GM21723 (cell line): Measurements from ENCODE around the gene TRAPPC6A.
A peak's percentile ranks its signal among the peaks of the same experiment; 100 is the strongest.

Experiments used
- ATAC-seq: cut with Tn5 transposase; IDR thresholded peaks from one replicate; pipeline ENCODE4 v1.9.1; 2021; ENCODE audit warnings: mild to moderate bottlenecking, moderate library complexity; ENCODE audit not compliant: unreplicated experiment

Gene TRAPPC6A, protein sequence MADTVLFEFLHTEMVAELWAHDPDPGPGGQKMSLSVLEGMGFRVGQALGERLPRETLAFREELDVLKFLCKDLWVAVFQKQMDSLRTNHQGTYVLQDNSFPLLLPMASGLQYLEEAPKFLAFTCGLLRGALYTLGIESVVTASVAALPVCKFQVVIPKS

DNA sequence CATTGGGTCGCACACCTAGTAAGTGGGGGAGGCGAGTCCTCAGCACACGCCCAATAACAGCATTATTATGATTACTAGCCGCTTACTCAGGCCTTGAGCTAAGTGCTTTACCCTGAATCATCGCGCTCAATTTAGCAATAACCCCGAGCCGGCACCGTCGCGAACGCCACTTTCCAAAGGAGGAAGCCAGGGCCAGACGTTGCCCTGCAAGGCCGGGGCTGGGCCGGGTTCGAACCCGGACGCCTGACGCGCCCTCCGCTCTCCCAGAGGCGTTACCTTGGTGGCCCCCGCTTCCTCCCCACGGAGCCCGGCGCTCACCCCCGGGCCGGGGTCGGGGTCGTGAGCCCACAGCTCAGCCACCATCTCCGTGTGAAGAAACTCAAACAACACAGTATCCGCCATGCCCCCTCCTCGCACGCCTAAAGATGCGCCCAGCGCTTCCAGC, at the start of gene TRAPPC6A:
TSS of gene TRAPPC6A (minus strand) at position 421 of the 445 bp plus-strand sequence. CDS start at position 402, 19 bp downstream.
- peak; percentile 11 for ATAC-seq

DNA sequence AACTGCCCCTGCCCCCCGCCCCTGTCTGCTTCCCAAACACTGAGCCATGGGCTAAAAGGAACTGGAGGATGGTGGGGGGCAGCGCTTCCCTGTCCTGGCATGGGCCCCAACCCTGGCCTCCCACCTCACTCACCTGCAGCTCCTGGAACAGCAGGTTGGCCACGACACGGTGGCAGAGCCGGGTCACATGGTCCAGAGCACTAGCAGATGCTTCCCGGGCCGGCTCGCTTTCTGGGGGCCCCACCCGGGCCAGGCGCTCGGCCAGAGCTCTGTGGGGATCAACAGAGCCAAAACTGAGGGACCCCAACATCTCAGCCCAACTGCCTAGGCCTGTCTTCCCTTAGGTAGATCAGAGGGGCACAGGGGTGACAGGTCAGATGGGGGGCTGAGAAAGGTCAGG, 46.6 kb upstream of the TRAPPC6A start:
- no peak for ATAC-seq

DNA sequence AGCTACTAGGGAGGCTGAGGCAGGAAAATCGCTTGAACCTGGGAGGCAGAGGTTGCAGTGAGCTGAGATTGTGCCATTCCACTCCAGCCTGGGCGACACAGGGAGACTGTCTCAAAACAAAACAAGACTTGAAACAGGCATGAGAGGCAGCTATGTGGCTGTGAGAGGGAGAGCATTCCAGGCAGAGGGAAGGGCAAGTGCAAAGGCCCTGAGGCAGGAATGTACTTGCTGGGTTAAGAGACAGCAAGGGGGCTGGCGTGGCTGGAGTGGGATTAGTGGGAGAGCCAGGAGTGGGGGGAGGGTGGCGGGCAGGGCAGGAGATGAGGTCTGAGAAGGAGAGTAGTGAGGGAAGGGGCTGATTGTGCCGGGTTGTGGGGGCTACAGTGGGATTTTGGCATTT, 45.8 kb upstream of the TRAPPC6A start:
- ATAC-seq = no peak

DNA sequence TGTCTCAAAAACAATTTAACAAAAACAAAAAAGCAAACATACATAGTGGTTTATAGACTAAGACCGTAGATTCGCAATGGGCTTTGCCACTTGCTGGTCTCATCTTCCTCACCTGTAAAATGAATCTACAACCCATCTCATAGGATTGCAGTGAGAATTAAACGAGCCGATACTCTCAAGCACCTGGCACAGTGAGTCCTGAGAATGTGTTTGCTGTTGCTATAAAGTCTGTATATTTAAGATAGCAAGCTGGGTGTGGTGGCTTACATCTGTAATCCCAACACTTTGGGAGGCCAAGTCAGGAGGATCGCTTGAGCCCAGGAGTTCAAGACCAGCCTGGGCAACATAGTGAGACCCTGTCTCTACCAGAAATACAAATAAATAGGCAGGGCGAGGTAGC, 44.7 kb upstream of the TRAPPC6A start:
- no peak for ATAC-seq

DNA sequence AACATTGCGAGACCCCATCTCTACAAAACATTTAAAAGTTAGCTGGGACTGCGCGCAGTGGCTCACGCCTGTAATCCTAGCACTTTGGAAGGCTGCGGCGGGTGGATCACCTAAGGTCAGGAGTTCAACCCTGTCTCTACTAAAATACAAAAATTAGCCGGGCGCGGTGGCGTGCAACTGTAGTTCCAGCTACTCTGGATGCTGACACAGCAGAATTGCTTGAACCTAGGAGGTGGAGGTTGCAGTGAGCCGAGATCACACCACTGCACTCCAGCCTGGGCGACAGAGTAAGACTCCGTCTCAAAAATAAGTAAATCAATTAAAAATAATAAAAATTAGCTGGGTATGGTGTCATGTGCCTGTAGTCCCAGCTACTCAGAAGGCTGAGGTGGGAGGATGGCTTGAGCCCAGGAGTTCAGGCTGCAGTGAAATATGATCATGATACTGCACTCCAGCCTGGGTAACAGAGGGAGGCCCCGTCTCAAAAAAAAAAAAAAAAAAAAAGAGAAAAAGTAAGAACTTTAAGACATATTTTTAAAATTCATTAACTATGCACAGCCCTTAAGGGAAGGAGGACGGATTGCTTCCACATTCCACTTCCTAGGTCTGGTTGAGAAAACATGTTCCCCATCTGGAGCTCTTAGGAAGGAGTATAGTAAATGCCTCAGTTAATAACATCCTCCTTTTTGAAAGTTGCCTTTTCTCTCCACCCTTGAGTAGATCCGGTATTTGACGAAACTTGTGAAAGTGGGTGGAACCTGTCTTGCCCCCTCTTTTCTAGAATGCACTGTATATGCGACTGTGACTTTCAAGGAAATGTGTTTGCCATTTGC, 41.1 kb upstream of the TRAPPC6A start:
- ATAC-seq = no peak

DNA sequence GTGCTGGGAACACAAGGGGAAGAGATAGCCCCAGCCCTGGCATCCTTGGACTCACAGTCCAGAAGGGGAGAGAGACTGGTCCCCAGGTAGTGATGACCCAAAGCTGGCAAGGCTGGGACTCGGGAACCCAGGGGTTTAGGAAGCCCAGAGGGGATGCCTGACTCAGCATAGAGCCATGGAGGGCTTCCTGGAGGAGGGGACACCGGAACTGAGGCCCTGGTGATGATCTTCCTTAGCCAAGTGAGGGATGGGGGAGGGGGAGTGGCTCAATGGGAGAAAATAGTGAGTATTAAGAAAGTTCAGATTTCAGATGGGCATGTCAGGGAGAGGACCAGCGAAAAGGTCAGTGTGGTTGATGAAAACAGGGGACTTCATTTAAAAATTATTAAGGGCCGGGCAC, 40.4 kb upstream of the TRAPPC6A start:
- no peak for ATAC-seq

DNA sequence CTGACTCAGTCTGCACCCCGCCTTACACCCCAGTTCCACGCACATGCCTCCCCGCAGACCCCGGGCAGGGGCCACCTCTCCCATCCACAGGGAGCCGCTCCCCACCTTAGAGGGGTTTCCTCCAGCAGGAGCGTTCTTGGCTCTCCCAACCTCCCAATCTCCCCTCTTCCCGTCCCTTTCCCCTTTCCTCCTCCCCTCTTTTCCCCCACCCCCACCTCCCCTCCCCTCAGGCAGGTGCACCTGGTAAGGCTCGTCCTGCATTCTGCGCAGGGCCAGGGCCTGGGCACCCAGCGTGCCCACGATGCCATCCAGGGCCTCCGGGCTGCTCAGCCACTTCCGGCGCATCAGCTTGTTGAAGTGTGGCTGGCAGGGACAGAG, 39.9 kb upstream of the TRAPPC6A start:
- no peak for ATAC-seq

DNA sequence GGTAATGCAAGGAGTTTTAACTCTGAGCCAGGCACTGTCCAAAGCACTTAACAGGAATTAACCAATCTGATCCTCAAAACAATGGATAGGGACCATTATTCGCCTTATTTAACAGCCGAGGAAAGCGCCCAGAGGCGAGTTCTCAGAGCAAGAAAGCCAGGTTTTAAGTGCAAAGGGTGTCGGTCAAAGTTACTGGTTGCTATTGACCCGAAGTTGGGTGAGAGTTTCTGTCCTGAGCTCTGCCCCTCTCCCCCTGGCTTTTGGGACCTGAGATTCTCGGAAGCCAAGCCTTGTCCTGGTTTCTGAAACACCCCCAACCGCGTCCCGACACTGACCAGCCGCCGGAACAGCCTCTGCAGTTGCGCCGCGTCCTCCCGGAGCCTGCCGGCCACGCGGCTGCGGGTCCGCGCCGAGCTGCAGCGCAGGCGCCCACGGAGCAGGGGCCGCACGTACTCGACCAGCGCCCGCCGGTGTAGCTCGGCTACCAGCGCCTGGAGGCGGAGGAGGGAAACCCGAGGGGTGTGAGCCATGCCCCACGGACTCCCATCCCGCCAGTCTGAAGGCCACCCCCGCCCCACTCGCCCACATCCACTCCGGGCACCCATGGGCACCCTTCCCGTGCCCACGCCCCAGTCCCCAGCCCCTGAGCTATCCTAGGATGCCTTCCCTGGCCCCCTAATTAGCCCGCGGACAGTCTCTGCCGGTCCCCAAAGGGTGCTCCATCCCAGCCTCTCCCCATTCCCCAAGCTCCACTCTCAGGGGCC, 39.3 kb upstream of the TRAPPC6A start:
- ATAC-seq = no peak

DNA sequence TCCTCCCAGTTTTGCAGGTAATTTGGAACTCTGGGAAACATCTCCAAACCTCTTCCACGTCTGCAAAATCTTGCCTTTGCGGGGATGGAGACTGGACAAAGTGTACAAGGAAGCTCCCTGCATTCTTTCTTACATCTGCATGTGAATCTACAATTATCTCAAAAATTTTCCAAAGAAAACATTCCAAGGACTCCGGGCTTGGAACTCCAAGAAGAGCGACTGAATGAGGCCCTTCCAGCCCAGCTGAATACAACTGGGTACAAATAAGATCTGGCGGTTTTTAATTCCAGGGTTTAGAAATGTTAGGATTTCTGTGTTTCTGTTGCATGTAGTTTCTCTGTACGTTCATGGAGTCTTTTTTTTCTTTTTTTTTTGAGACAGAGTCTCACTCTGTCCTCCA, 38.6 kb upstream of the TRAPPC6A start:
- ATAC-seq = no peak

DNA sequence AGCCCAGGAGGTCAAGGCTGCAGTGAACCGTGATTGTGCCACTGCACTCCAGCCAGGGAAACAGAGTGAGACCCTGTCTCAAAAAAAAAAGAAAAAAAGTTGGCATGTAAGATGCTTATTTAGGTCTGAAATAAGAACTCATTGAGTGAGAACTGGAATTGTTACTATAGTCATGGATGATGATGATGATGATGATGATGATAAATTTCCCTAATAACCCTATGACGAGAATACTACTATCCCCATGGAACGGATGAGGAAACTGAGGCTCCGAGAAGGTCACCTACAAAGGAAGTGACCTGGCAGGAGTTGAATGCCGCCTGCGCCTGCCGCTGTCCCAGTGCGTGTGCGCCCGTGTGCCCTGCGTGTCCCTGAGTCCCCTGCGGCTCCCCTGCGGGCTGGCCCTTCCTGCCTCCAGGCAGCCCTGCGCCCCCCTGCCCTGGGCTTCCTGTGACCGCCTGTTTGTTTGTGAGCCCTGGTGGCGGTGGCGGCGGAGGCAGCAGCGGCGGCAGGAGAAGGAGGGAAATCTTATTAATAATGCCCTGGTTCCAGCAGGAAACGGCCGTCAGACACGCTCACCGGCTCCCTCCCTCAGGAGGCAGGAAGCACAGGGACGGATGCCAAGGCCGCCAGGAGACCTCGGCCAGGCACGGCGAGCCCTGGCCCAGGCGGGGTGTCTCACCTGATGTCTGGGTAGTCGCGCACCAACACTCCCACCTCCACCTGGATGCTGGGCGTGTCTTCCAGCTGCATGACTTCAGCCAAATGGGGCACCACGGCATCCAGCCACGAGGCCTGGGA, 37.6 kb upstream of the TRAPPC6A start:
- no peak for ATAC-seq

DNA sequence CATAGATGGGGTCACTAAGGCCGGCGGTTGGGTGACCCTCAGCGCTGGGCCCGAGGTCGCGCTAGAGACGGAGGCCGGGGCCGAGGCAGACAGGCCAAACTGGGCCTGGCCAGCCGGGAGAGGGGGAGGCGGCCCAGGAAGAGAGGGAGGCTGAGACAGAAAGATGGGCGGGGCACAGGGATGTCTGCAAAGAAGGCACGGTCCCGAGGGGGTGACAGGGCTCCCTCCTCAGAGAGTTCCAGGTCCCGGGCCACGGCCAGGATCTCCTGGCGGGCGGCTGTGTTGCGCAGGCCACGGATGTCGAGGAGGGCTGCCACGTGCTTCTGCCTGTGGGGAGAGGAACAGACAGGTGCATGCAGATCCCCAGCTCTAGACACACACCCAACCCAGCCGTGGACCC, 35.0 kb upstream of the TRAPPC6A start:
- no peak for ATAC-seq

DNA sequence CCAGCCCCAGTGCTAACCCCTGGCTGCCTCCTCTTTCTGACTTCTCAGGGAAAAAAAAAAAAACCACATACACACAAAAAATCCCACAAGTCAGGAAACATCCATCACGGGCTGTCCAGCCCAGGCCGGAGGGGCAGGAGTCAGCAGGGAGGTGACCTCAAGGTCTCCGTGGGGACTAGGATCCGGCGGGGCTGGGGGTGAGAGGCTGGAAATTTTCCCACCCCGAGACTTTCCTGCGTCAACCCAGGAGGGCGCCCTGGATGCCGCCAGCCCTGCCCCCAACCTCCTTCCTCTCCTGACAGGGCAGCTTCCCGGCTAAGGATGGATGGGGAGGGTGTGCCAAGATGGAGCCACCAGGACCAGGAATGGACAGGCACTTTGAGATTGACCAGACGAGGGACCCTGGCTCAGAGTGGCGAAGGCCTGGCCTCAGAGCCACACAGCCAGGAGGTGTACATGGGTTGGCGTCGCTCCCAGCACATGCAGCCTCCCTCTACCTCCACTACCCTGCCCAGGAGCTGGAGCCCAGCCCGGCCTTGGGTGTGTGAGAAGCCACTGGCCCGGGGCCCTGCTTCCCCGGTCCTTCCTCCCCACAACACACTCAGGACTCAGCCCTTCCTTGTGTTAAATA, 33.8 kb upstream of the TRAPPC6A start:
- no peak for ATAC-seq

DNA sequence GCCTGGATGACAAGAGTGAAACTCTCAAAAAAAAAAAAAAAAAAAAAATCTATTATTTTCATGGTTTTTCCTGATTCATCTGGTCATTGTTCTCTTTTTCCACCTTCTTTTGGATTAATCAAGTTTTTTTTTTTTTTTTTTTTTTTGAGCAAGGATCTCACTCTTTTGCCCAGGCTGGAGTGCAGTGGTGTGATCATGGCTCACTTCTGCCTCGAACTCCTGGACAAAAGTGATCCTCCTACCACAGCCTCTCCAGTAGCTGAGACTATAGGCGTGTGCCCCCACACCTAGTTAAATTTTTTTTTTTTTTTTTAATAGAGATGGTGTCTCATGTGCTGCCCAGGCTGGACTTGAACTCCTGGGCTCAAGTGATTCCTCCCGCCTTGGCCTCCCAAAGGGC, 28.3 kb upstream of the TRAPPC6A start:
- no peak for ATAC-seq

DNA sequence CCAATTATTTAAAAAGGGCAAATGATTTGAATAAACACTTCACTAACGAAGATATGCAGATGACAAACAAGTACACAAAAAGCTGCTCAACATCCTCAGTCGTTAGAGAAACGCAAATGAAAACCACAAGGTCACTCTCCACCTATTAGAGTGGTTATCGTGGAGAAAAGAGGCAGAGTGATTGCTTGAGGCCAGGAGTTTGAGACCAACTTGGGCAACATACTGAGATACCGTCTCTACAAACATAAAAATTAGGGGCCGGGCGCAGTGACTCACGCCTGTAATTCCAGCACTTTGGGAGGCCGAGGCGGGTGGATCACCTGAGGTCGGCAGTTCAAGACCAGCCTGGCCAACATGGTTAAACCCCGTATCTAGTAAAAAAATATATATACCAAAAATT, 27.8 kb upstream of the TRAPPC6A start:
- ATAC-seq = no peak

DNA sequence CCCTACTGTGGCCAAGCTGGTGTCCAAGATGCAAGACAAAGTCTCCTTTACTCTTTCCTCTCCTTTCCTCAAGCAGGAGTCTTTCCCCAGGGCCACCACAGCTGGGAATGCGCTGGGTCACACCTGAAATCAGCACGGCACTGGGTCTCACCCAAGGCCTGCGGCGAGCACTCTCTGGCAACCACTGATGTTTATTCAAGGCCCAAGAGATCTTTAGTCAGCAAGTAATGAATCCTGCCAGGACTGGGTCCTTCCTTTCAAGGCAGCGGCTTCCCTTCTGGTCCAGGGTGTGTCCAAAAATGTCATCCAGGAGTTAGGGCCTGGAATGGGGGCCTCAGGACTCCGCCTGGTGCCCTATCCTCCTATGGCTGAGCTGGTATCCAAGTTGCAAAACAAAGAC, 24.6 kb upstream of the TRAPPC6A start:
- ATAC-seq = no peak

DNA sequence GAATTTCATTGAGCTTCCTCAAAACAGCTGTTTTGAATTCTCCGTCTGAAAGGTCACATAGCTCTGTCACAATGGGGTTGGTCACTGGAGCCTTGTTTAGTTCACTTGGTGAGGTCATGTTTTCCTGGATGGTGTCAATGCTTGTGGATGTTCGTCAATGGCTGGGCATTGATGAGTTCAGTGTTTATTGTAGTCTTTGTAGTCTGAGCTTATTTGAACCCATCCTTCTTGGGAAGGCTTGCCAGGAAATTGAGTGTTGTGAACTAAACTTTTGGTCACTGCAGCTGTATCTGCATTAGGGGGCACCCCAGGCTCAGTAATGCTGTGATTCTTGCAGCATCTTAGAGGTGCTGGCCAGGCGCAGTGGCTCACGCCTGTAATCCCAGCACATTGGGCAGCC, 22.5 kb upstream of the TRAPPC6A start:
- no peak for ATAC-seq

DNA sequence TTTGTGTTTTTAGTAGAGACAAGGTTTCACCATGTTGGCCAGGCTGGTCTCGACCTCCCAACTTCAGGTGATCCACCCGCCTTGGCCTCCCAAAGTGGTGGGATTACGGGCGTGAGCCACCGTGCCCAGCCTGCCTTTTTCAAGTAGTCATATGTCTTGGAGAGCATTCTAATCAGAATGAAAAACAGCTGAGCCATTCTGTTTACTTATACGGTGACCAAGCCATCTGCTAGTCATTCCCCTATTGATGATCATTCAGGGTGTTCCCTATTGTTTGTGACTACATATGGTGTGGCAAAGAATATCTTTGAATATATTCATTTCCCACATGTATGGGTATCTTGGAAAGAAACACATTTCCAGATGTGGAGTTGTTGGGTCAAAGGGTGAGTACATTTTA, 17.7 kb upstream of the TRAPPC6A start:
- no peak for ATAC-seq

DNA sequence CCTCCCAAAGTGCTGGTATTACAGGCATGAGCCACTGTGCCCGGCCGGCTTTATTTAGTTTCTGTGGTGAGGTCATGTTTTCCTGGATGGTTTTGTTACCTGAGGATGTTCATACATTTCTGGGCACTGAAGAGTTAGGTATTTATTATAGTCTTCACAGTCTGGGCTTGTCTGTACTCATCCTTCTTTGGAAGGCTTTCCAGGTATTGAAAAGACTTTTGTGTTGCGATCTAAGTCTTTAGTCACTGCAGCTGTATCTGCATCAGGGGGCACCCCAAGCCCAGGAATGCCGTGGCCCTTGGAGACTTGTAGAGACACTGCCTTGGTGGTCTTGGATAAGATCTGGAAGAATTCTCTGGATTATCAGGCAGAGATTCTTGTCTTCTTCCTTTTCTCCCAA, 13.3 kb upstream of the TRAPPC6A start:
- ATAC-seq = no peak

DNA sequence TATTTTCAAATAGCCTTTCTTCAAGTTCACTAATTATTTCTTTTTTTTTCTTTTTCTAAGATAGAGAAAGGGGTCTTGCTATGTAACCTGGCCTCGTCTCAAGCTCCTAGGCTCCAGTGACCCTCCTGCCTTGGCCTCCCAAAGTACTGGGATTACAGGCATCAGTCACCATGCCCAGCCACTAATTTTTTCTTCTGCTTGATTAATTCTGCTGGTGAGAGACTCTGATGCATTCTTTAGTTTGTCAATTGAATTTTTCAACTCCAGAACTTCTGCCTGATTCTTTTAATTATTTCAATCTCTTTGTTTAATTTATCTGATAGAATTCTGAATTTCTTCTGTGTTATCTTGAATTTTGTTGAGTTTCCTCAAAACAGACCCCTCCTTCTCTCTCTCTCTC, 11.9 kb upstream of the TRAPPC6A start:
- ATAC-seq = no peak

DNA sequence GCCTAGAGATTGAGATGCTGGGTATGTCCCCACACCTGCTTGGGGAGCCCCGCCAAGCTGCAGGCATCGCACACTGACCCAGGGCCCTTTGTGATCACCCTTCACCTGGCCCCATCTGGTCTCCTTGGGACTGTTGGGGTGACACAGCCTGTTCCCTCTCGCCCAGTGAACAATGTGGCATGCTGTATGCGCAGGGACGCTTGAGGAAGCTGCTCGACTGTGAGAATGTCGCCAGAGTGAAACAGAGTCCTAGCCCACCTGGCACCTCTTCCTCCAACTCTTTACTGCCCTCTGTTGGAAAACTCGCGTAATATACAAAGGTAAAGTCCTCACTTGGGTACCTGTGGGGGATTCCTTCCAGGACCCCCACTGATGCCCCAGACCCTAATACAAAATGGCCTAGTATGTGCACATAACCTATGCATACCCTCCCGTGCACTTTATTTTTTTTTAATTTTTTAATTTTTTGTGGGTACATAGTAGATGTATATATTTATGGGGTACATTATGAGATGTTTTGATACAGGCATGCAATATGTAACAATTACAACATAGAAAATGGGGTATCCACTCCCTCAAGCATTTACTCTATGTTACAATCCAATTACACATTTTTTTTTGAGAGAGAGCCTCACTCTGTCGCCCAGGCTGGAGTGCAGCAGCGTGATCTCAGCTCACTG, 9.5 kb upstream of the TRAPPC6A start:
- no peak for ATAC-seq
